Liver (tissue), 9 donors: ENCODE data around the gene RER1. TPM values are rescaled to one million over a fixed set of nuclear protein-coding genes. Genes with fewer than 3 reads are reported as not detected.

Experiments used
- DNase-seq: peaks from one replicate; pipeline ENCODE4 v3.0.0-alpha.2; 2017; ENCODE audit warnings: low spot score
- H3K27ac ChIP-seq, 2 donors: one replicate each; pipeline ENCODE4 v1.7.0; 2013; ENCODE audit warnings: inconsistent platforms in 2 of 2, low read length in 2 of 2, control low read depth in 1 of 2, low read depth in 1 of 2, mild to moderate bottlenecking in 1 of 2
- H3K27me3 ChIP-seq, 4 donors: one replicate each; pipeline versions ENCODE4 v1.6.1 to v1.7.0; 2013; ENCODE audit warnings: low read length in 3 of 4, inconsistent platforms in 1 of 4, mild to moderate bottlenecking in 1 of 4, moderate library complexity in 1 of 4; ENCODE audit not compliant: control insufficient read depth in 4 of 4, insufficient read depth in 4 of 4
- H3K36me3 ChIP-seq, 4 donors: one replicate each; pipeline versions ENCODE4 v1.6.1 to v1.7.0; 2013; ENCODE audit warnings: low read length in 3 of 4, mild to moderate bottlenecking in 3 of 4, low read depth in 1 of 4, moderate library complexity in 1 of 4; ENCODE audit not compliant: control insufficient read depth in 4 of 4, insufficient read depth in 3 of 4
- H3K4me1 ChIP-seq, 4 donors: one replicate each; pipeline versions ENCODE4 v1.6.1 to v1.7.0; 2013; ENCODE audit warnings: low read length in 3 of 4, mild to moderate bottlenecking in 3 of 4, moderate library complexity in 1 of 4; ENCODE audit not compliant: control insufficient read depth in 4 of 4, insufficient read depth in 4 of 4
- H3K4me3 ChIP-seq, 3 donors: one replicate each; pipeline versions ENCODE4 v1.6.1 to v1.7.0; 2013; ENCODE audit warnings: low read length in 3 of 3, control low read depth in 1 of 3, low read depth in 1 of 3, mild to moderate bottlenecking in 1 of 3
- H3K9ac ChIP-seq, 2 donors: one replicate each; pipeline ENCODE4 v1.7.0; 2013; ENCODE audit warnings: low read length in 2 of 2, mild to moderate bottlenecking in 2 of 2, moderate library complexity in 2 of 2, control low read depth in 1 of 2, low read depth in 1 of 2
- H3K9me3 ChIP-seq, 4 donors: one replicate each; pipeline versions ENCODE4 v1.6.1 to v1.7.0; 2013; ENCODE audit warnings: low read length in 3 of 4; ENCODE audit not compliant: control insufficient read depth in 4 of 4
- ATF3 ChIP-seq: IDR thresholded peaks from 2 replicates; pipeline ENCODE4 v1.6.1; 2016; ENCODE audit warnings: antibody characterized with exemption
- FOXA2 ChIP-seq: IDR thresholded peaks from 2 replicates; pipeline ENCODE4 v1.6.1; 2016; ENCODE audit warnings: antibody characterized with exemption
- GABPA ChIP-seq, 2 donors: IDR thresholded peaks in 1 of 2; conservative IDR thresholded peaks in 1 of 2; 2 replicates each; pipeline ENCODE4 v1.6.1; 2016; ENCODE audit warnings: antibody characterized with exemption in 2 of 2, mild to moderate bottlenecking in 1 of 2, moderate library complexity in 1 of 2
- HNF4G ChIP-seq: IDR thresholded peaks from 2 replicates; pipeline ENCODE4 v1.6.1; 2016; ENCODE audit warnings: antibody characterized with exemption
- JUND ChIP-seq, 2 donors: IDR thresholded peaks; 2 replicates each; pipeline ENCODE4 v1.6.1; 2016; ENCODE audit warnings: antibody characterized with exemption in 2 of 2
- NR2F2 ChIP-seq: IDR thresholded peaks from 2 replicates; pipeline ENCODE4 v1.6.1; 2016; ENCODE audit warnings: antibody characterized with exemption
- RAD21 ChIP-seq, 2 donors: IDR thresholded peaks; 2 replicates each; pipeline ENCODE4 v1.6.1; 2016; ENCODE audit warnings: antibody characterized with exemption in 2 of 2, mild to moderate bottlenecking in 2 of 2
- REST ChIP-seq: IDR thresholded peaks from 2 replicates; pipeline ENCODE4 v1.6.1; 2016; ENCODE audit warnings: antibody characterized with exemption, mild to moderate bottlenecking
- RXRA ChIP-seq, 2 donors: IDR thresholded peaks; 2 replicates each; pipeline ENCODE4 v1.6.1; 2017 to 2018; ENCODE audit warnings: antibody characterized with exemption in 2 of 2, mild to moderate bottlenecking in 1 of 2
- SP1 ChIP-seq: IDR thresholded peaks from 2 replicates; pipeline ENCODE4 v1.6.1; 2018; ENCODE audit warnings: antibody characterized with exemption, mild to moderate bottlenecking
- TAF1 ChIP-seq: conservative IDR thresholded peaks from 2 replicates; pipeline ENCODE4 v1.6.1; 2016; ENCODE audit warnings: antibody characterized with exemption, mild to moderate bottlenecking
- ZBTB33 ChIP-seq: IDR thresholded peaks from 2 replicates; pipeline ENCODE4 v1.6.1; 2016; ENCODE audit warnings: antibody characterized with exemption
- WGBS: extraction: QIAGEN DNeasy Blood & Tissue Kit; methylation state at CpG from one replicate; pipeline ENCODE4 v1.1.7; 2013; 5-methylcytosine and 5-hydroxymethylcytosine counted together
- polyA plus RNA-seq, 2 donors: library from polyadenylated mRNA; stranded (reverse) in 1 of 2; unstranded in 1 of 2; fragments of 200-250 nt in 1 of 2; fragments of >200 nt in 1 of 2; fragmentation: Nextera tagmentation in 1 of 2; extraction: Ambion mirVana in 1 of 2; gene quantifications; one replicate each; pipeline versions ENCODE4 v1.2.1 to v1.2.3, GENCODE V29; 2013 to 2015
- total RNA-seq, 2 donors: library from RNA; depleted of rRNA; stranded (reverse); fragments of >200 nt; gene quantifications; one replicate each; pipeline ENCODE4 v1.2.3, GENCODE V29; 2014
- donor health status: healthy.
- donor health status: healthy.
- donor health status: healthy.
- donor health status: healthy.
- donor health status: healthy.

The RER1 gene
- total and polyA plus RNA-seq, 4 donors, result 43.5 to 142 (median 89.7) TPM

GRCh38 chr1:2347896-2348295, 43.7 kb upstream of the RER1 start (continued):
- TF ChIP-seq ZBTB33 (no peak), RXRA (IDR thresholded peaks at IDR 0.05) (no peak)

GRCh38 chr1:2348346-2349325, 43.0 kb upstream of the RER1 start:
- no peak overlapping the region for H3K9ac ChIP-seq
- no peak overlapping the region for H3K27ac ChIP-seq
- H3K36me3 ChIP-seq, result no peaks in the 10 kb centered on the region
- no peak for DNase-seq
- 94% methylated on average over 59 of the region's 59 CpGs for WGBS
- no peaks in the 10 kb centered on the region for H3K4me1 ChIP-seq
- no peaks in the 10 kb centered on the region for H3K27me3 ChIP-seq
- no peak for TF ChIP-seq ZBTB33
- no peak for TF ChIP-seq SP1
- no peak for TF ChIP-seq FOXA2
- no peak for TF ChIP-seq GABPA (IDR thresholded peaks at IDR 0.05 in 1 of 2, conservative IDR thresholded peaks at IDR 0.05 in 1 of 2)
- TF ChIP-seq ATF3, result no peak
- no peak for TF ChIP-seq HNF4G
- no peak for TF ChIP-seq RXRA (IDR thresholded peaks at IDR 0.05)
- TF ChIP-seq JUND (IDR thresholded peaks at IDR 0.05), result no peak
- no peak for TF ChIP-seq REST
- TF ChIP-seq NR2F2, result no peak
- no peak for TF ChIP-seq TAF1
- TF ChIP-seq RAD21 (IDR thresholded peaks at IDR 0.05), result no peak
- no peaks in the 10 kb centered on the region for H3K9me3 ChIP-seq
- H3K4me3 ChIP-seq, result no peak overlapping the region
